SHP77 treated with DMSO at 0.1 percent for 48 hours (cell line): Measurements from ENCODE around the gene AP2S1.
"Not testable (repeated sequence)": the region's sequence is repeated elsewhere in the genome, so short reads cannot be mapped to it uniquely, and the experiment has no call there.

Experiments
- DNase-seq: peaks from one replicate; lab custom pipeline; 2025; lab: John Stamatoyannopoulos, UW

AP2S1 gene

DNA sequence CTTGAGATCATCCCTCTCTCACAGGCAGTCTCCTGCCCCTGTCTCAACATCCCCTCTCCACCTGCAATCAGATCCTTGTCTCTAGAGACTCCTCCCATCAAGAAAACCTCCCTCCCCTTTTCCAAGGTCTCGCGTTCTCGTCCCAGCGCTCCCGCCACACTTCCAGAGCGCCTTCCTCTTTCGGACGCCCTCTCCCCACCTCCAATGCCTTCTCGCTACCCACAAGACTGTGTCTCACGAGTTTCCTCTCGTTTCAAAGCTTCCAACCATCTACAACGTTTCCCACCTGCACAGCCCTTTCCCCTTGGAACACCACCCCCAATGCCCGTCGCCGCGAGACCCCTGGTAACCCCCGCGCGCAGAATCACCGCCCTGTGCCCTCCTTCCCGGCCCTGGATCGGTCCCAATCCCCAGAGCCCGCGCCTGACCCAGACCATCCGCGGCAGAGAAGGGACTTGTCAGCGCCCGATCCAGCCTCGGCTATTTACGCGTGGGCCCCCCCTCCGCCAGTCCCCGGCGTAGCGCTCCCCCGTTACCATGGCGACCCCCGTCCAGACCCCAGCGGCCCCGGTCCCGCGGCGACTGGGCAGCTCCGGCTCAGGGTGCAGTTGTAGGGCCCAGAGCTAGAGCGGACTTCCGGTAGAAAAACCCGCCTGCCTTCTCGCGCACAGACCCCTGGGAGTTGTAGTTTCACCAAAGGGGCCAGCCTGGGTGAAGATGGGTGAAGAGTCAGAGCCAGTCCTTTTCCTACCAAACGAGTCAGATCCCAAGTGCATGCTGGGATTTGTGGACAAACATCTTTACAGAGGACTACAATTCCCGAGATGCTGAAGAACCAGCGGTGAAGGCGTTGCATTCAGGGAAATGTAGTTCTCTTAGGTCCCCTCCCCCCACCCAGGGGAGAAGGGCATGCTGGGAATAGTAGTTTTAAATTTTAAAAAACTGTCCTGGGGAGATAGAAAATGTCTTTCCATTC is at the start of gene AP2S1:
Gene AP2S1, minus strand, starts transcription at position 619 of the 976 bp plus-strand sequence. Its CDS starts 80 bp downstream, at position 539.
- DNase-seq, result peak; percentile 97

DNA sequence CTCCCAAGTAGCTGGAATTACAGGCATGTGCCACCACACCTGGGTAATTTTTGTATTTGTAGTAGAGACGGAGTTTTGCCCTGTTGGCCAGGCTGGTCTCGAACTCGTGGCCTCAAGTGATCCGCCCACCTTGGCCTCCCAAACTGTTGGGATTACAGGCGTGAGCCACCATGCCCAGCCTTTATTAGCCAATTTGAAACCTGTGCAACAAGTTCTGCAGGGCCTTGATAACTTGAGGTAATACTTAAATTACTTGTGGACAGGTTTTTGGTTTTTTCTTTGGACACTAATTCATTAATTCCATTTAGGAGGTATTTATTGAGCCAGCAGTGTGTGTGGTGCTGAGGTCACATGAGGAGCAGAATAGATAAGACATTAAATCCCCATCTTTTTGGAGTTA is 49.7 kb upstream of the AP2S1 start:
- no peak for DNase-seq

- DNase-seq, result no peak
These were observed 48.1 kb upstream of the AP2S1 start for GRCh38 chr19:46898731-46899130.

- DNase-seq, result no peak
These were observed 45.6 kb upstream of the AP2S1 start for GRCh38 chr19:46896076-46896794.

DNA sequence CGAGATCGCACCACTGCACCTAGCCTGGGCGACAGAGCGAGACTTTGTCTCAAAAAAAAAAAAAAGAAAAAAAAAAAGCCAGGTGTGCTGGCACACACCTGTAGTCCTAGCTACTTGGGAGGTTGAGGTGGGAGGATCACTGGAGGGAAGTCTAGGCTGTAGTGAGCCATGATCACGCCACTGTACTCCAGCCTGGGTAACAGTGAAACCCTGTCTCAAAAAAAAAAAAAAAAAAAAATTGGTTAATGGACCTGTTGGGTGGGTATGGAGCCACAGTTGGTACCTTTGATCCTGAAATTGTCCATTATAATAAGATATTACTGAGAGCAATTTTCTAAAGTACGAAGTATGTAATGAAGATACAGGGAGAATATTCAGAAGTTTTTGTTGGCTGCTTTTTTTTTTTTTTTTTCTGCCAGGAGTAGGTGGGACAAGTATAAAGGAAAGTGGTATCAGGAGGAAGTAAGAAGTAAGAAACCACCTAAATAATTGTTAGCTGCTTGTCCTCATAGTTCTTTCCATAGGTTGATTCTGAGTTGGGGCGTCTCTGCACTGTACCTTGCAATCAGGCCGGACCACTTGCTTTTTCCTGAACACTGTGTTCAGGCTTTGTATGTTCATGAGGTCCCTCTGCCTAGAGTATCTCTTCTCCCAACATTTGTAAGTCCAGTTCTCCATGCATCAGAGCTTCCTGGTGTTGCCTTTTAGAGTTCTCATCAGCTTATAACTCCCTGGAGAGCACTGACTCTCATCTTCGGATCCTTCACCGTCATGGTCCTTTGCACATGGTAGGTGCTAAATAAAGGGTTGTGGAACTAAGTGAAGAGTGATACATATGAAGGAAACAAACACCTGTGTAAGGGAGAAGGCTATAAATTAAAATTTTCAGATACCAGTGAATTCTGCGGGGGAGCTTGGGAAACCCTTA is 41.9 kb upstream of the AP2S1 start:
- no peak for DNase-seq

- DNase-seq, result no peak
These were observed 40.0 kb upstream of the AP2S1 start for GRCh38 chr19:46890423-46891170.

- no peak for DNase-seq
These were observed 36.7 kb upstream of the AP2S1 start for GRCh38 chr19:46887240-46887782.

DNA sequence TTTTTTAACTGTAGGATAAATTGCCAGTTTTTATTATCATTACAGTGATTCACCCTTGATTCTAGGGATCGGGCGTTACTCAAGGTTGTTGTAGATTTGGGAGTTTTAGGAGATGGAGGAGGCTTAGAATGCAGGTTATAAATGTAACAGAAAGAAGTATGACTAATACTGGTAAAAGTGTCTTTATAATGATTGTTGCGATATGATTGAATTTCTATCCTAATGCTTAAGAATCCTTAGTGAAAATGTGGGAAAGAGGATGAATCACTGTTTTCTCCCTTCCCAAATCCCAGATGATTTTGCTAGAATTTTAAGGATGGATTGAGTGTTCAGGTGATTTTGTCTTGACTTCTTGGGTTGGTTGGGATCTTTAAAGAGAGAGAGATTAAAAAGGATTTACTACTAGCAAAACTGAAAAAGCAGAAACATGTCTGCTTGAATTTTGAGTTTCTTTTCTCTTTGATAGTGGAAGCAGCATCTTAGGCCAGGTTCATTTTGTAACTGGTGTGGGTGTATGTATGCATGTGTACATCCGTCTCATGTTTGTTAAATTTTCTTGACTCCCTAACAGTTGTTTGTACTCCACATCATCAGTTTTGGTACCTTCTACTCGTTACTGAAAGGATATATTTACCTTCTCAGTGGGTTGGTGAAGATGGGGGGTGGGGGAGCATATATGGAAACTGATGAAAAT is 36.0 kb upstream of the AP2S1 start:
- no peak for DNase-seq

DNA sequence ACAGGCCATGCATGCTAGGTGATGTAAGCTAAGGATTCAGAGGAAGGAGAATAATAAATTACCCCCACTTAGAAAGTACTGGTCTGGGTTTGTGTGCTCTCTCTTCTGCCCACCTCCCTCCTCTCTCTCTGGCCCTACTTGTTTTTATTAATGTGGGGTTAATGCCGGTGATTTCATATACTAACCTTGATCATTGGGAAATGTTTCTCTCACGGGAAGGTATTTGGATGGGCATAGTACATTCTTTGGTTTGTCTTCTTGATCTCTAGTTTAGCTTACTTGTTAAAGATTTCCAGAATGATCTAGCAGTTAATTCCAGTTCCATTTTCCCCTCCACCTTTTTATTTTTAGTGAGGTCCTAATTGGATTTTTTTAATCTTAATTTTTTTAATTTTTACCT is 34.8 kb upstream of the AP2S1 start:
- no peak for DNase-seq

DNA sequence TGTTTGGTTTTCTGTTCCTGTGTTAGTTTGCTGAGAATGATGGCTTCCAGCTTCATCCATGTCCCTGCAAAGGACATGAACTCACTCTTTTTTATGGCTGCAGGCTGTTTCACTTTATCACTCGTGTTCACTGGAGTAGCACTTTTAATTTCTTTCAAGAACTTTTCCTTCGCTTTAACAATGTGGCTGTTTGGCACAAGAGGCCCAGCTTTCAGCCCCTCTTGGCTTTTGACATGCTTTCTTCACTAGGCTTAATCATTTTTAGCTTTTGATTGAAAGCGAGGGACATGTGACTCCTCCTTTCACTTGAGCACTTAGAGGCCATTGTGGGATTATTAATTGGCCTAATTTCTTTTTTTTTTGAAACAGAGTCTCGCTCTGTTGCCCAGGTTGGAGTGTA is 32.1 kb upstream of the AP2S1 start:
- not testable (repeated sequence) for DNase-seq

DNA sequence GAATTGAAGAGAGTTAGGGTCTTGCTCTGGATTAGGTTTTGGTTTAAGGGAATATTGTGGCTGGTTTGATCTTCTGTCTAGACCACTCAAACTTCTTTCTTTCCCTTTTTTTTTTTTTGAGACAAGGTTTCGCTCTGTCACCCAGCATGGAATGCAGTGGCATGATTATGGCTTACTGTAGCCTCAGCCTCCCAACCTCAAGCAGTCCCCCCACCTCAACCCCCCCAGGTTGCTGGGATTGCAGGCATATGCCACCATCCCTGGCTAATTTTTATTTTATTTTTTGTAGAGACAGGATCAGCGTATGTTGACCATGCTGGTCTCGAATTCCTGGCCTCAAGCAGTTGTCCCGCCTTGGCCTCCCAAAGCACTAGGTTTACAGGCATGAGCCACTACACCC is 31.4 kb upstream of the AP2S1 start:
- no peak for DNase-seq

DNA sequence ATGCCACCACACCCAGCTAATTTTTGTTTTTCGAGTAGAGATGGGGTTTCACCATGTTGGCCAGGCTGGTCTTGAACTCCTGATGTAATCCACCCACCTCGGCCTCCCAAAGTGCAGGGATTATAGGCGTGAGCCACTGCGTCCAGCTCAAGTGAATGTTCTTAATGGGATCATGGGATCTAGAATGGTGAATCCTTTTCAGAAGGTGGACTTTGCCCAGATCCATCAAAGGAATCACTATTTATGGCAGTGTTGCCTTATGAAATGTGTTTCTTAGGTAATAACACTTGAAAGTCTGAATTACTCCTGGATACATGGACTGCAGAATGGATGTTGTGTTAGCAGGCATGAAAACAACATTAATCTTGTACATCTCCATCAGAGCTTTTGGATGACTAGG is 30.4 kb upstream of the AP2S1 start:
- DNase-seq, result no peak

DNA sequence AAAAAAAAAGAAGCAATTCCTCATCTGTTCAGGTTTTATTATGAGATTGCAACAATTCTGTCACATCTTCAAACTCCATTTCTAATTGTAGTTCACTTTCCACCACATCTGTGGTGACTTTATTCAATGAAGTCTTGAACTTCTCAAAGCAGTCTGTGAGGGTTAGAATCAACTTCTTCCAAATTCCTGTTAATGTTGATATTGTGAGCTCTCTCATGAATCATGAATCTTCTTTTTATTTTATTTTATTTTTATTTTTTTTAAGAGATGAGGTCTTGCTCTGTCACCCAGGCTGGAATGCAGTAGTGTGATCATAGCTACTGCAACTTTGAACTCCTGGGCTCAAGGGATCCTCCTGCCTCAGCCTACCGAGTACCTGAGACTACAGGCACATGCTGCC is 29.8 kb upstream of the AP2S1 start:
- DNase-seq, result no peak

DNA sequence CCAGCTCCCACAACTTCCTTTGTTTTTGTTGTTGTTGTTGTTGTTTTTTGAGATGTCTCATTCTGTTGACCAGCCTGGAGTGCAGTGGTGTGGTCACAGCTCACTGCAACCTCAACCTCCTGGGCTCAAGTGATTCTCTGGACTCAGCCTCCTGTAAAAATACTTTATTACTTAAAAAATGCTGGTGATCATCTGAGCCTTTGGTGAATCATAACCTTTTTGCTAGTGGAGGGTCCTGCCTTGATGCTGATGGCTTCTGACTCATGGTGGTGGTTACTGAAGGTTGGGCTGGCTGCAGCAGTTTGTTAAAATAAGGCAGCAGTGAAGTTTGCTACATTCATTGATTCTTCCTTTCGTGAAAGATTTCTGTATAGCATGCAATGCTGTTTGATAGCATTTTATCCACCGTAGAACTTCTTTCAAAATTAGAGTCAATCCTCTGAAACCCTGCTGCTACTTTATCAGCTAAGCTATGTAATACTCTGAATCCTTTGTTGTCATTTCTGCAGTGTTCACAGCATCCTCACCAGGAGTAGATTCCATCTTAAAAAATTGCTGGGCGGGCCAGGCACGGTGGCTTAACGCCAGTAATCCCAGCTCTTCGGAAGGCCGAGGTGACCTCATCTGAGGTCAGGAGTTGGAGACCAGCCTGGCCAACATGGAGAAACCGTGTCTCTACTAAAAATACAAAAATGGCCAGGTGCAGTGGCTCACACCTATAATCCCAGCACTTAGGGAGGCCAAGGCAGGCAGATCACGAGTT is 28.1 kb upstream of the AP2S1 start:
- no peak for DNase-seq

DNA sequence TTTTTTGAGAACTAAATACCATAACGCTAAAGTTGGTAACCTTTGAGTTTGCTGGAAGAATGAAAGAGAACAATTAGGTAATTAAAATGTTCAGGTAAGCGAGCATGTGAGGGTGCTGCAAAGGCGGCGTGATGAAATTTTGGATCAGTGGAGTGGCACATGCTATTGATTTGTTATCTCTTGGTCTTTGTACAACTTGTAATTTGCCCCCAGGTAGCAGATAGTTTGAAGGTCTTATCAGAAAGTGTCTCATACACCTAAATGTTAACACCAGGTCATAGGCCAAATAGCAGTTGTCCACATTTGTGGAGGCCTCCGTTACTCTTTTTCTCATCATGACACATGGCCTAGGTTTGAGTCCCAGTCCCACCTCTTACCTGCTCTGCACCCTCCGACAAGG is 25.0 kb upstream of the AP2S1 start:
- DNase-seq, result no peak

DNA sequence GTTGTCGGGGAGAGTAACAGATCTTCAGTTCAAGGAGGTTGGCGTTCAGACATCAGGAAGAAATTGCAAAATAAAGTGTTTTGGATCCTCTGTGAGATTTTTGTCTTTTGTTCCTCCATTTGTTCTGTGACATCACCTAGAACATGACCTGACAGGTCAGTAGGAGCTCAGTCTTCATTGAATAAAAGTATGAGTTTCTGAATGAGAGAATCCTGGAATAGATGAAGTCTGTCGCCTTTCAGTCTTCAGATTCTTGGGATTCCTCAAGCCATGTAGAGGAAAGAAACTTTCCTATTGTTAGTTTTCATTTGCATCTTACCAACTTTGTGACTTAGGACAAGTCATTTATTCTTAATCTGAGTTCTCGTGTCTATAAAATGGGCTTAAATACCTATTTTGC is 24.6 kb upstream of the AP2S1 start:
- DNase-seq, result no peak

DNA sequence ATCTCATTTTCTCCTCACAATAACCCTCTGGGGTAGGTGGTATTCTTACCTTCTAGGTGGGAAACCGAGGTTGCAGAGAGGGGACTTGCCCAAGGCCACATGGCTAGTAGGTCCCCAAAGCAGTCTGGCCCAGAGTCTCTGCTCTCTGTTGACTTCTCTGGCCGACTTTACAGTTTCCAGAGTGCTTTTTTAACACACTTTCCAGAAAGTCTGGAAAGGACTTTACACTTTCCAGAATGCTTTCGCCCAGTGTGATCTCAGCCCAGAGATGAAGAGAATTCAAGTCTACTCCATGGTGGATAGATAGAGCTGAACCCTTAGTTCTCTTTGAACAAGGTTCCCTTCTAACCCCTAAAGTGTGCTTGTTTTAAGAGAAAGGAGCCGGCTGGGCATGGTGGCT is 22.3 kb upstream of the AP2S1 start:
- no peak for DNase-seq

DNA sequence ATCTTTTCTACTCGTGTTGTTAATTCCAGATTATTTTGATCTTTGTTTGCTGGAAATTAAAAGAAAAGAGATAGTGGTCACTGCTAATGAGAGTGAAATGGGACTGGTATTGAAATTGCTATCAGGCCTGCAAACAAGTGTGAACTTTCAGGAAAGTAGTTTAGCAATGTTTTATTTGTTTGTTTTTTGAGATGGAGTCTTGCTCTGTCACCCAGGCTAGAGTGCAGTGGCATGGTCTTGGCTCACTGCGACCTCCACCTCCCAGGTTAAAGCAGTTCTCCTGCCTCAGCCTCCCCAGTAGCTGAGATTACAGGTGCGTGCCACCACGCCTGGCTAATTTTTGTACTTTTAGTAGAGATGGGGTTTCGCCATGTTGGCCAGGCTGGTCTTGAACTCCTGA is 20.5 kb upstream of the AP2S1 start:
- DNase-seq, result not testable (repeated sequence)

DNA sequence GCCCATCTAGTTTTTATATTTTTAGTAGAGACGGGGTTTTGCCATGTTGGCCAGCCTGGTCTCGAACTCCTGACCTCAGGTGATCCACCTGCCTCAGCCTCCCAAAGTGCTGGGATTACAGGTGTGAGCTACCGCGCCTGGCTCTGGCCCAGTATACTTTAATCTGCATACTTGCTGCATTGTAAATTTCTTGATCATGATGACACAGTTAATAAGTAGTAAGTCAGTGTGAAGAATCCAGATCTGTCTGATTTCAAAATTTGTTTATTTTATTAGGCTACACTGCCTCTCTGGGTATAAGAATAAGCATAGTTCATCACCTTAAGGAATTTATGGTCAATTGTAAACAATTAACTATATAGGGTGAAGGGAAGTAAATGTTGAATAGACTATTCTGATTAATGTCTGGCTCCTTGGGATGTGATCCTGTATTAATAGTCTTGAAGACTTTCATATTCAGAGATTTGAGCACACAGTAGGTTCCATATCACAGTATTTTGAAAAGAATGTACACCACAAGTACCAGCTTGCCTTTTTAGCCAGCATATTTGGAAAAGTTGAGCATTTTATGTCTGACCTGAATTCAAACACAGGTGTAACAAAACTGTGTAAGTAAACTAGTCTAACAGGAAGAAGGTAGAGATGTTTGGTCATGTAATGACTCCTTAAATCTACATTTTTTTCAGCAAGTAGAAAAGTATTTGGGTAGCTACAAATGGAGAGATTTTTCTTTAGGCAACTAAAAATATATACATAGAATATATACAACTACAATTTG is 17.6 kb upstream of the AP2S1 start:
- no peak for DNase-seq
